SW480 (cell line): ENCODE measurements around the gene TTC34.
A peak's percentile ranks its signal among the peaks of the same experiment; 100 is the strongest.
"Not testable (repeated sequence)": the region's sequence is repeated elsewhere in the genome, so short reads cannot be mapped to it uniquely, and the experiment has no call there.

Source experiments
- DNase-seq: peaks from one replicate; pipeline ENCODE4 v3.0.0-alpha.2; 2016; ENCODE audit warnings: low spot score

The TTC34 gene

DNA sequence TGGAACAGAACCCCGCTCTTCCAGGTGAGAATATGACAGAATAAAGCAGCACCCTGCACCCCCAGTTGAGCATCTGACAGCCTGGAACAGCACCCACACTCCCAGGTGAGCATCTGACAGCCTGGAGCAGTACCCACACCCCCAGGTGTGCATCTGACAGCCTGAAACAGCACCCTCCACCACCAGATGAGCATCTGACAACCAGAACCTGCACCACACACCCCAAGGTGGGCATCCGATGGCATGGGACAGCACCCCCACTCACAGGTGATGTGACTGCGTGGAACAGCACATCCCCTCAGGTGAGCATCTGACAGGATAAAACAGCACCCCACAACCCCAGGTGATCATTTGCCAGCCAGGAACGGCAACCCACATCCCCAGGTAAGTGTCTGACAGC lies 26.2 kb downstream of the TTC34 start:
- not testable (repeated sequence) for DNase-seq

DNA sequence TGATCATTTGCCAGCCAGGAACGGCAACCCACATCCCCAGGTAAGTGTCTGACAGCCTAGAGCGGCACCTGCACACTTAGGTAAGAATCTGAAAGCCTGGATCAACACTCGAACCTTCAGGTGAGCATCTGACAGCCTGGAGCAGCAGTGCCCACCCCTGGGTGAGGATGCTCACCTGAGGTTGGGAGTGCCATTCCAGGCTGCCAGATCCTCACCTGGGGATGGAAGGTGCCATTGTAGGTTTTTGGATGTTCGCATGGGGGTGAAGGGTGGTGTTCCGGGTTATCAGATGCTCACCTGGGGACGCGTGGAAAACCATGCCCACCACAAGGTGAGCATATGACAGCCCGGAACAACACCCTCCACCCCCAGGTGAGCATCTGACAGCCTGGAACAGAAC lies 33.4 kb downstream of the TTC34 start:
- not testable (repeated sequence) for DNase-seq

DNA sequence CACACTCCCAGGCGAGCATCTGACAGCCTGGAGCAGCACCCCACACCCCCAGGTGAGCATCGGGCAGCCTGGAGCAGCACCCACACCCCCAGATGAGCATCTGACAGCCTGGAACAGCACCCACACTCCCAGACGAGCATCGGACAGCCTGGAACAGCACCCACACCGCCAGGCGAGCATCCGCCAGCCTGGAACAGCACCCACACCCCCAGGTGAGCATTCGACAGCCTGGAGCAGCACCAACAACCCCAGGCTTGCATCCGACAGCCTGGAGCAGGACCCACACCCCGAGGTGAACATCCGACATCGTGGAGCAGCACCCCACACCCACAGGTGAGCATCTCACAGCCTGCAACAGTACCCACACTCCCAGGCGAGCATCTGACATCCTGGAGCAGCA lies 42.1 kb downstream of the TTC34 start:
- DNase-seq: not testable (repeated sequence)

DNA sequence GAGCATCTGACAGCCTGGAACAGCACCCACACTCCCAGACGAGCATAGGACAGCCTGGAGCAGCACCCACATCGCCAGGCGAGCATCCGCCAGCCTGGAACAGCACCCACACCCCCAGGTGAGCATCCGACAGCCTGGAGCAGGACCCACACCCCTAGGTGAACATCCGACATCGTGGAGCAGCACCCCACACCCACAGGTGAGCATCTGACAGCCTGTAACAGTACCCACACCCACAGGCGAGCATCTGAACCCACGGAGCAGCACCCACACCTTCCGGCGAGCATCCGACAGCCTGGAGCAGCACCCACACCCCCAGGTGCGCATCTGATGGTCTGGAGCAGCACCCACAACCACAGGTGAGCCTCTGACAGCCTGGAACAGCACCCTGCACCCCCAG lies 44.0 kb downstream of the TTC34 start:
- not testable (repeated sequence) for DNase-seq

DNA sequence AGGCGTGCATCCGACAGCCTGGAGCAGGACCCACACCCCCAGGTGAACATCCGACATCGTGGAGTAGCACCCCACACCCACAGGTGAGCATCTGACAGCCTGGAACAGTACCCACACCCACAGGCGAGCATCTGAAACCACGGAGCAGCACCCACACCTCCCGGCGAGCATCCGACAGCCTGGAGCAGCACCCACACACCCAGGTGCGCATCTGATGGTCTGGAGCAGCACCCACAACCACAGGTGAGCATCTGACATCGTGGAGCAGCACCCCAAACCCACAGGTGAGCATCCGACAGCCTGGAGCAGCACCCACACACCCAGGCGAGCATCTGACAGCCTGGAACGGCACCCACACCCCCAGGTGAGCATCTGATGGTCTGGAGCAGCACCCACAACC lies 46.1 kb downstream of the TTC34 start:
- not testable (repeated sequence) for DNase-seq

DNA sequence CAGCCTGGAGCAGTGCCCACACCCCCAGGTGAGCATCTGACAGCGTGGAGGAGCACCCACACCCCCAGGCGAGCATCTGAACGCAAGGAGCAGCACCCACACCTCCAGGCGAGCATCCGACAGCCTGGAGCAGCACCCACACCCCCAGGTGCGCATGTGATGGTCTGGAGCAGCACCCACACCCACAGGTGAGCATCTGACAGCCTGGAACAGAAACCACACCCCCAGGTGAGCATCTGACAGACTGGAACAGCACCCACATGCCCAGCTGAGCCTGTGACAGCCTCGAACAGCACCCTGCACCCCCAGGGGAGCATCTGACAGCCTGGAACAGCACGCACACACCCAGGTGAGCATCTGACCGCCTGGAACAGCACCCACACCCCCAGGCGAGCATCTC lies 46.9 kb downstream of the TTC34 start:
- not testable (repeated sequence) for DNase-seq

DNA sequence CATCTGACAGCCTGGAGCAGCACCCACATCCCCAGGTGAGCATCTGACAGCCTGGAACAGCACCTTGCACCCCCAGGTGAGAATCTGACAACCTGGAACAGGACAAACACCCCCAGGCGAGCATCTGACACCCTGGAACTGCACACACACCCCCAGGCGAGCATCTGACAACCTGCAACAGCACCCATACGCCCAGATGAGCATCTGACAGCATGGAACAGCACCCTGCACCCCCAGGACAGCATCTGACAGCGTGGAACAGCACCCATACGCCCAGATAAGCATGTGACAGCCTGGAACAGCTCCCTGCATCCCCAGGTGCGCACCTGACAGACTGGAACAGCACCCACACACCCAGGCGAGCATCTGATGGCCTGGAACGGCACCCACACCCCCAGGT lies 49.0 kb downstream of the TTC34 start:
- DNase-seq: not testable (repeated sequence)

DNA sequence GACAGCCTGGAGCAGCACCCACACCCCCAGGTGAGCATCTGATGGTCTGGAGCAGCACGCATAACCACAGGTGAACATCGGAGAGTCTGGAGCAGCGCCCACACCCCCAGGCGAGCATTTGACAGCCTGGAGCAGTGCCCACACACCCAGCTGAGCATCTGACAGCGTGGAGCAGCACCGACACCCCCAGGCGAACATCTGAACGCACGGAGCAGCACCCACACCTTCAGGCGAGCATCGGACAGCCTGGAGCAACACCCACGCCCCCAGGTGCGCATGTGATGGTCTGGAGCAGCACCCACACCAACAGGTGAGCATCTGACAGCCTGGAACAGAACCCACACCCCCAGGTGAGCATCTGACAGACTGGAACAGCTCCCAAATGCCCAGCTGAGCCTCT lies 49.6 kb downstream of the TTC34 start:
- DNase-seq: not testable (repeated sequence)

DNA sequence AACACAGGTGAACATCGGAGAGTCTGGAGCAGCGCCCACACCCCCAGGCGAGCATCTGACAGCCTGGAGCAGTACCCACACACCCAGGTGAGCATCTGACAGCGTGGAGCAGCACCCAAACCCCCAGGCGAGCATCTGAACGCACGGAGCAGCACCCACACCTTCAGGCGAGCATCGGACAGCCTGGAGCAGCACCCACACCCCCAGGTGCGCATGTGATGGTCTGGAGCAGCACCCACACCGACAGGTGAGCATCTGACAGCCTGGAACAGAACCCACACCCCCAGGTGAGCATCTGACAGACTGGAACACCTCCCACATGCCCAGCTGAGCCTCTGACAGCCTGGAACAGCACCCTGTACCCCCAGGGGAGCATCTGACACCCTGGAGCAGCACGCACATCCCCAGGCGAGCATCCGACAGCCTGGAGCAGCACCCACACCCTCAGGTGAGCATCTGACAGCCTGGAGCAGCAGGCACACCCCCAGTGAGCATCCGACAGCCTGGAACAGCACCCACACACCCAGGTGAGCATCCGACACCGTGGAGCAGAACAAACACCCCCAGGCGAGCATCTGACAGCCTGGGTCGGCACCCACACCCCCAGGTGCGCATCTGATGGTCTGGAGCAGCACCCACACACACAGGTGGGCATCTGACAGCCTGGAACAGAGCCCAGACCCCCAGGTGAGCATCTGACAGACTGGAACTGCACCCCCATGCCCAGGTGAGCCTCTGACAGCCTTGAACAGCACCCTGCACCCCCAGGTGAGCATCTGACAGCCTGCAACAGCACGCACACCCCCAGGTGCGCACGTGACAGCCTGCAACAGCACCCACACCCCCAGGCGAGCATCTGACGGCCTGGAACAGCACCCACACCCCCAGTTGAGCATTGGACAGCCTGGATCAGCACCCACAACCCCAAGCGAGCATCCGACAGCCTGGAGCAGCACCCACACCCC lies 50.4 kb downstream of the TTC34 start:
- not testable (repeated sequence) for DNase-seq

DNA sequence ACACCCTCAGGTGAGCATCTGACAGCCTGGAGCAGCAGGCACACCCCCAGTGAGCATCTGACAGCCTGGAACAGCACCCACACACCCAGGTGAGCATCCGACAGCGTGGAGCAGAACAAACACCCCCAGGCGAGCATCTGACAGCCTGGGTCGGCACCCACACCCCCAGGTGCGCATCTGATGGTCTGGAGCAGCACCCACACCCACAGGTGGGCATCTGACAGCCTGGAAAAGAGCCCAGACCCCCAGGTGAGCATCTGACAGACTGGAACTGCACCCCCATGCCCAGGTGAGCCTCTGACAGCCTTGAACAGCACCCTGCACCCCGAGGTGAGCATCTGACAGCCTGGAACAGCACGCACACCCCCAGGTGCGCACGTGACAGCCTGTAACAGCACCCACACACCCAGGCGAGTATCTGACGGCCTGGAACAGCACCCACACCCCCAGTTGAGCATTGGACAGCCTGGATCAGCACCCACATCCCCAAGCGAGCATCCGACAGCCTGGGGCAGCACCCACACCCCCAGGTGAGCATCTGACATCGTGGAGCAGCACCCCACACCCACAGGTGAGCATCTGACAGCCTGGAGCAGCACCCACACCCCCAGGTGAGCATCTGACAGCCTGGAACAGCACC lies 51.3 kb downstream of the TTC34 start:
- DNase-seq: not testable (repeated sequence)

DNA sequence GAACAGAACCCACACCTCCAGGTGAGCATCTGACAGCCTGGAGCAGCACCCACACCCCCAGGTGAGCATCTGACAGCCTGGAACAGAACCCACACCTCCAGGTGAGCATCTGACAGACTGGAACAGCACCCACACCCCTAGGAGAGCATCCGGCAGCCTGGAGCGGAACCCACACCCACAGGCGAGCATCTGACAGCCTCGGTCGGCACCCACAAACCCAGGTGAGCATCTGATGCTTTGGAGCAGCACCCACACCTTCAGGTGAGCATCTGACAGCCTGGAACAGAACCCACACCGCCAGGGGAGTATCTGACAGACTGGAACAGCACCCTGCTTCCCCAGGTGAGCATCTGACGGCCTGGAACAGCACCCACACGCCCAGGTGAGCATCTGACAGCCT lies 52.9 kb downstream of the TTC34 start:
- not testable (repeated sequence) for DNase-seq

DNA sequence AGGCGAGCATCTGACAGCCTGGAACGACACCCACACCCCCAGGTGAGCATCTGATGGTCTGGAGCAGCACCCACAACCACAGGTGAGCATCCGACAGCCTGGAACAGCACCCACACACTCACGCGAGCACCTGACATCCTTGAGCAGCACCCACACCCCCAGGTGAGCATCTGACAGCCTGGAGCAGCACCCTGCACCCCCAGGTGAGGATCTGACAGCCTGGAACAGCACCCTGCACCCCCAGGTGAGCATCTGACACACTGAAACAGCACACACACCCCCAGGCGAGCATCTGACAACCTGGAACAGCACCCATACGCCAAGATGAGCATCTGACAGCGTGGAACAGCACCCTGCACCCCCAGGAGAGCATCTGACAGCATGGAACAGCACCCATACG lies 106.7 kb downstream of the TTC34 start:
- not testable (repeated sequence) for DNase-seq

DNA sequence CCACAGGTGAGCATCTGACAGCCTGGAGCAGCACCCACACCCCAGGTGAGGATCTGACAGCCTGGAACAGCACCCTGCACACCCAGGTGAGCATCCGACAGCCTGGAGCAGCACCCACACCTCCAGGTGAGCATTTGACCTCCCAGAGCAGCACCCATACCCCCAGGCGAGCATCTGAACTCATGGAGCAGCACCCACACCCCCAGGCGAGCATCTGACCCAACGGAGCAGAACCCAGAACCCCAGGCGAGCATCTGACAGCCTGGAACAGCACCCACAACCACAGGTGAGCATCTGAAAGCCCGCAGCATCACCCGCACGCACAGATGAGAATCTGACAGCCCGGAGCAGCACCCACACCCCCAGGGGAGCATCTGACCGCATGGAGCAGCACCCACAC lies 111.3 kb downstream of the TTC34 start:
- not testable (repeated sequence) for DNase-seq

DNA sequence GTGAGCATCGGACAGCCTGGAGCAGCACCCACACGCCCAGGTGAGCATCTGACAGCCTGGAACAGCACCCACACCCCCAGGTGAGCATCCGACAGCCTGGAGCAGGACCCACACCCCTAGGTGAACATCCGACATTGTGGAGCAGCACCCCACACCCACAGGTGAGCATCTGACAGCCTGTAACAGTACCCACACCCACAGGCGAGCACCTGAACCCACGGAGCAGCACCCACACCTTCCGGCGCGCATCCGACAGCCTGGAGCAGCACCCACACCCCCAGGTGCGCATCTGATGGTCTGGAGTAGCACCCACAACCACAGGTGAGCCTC lies 113.2 kb downstream of the TTC34 start:
- not testable (repeated sequence) for DNase-seq

DNA sequence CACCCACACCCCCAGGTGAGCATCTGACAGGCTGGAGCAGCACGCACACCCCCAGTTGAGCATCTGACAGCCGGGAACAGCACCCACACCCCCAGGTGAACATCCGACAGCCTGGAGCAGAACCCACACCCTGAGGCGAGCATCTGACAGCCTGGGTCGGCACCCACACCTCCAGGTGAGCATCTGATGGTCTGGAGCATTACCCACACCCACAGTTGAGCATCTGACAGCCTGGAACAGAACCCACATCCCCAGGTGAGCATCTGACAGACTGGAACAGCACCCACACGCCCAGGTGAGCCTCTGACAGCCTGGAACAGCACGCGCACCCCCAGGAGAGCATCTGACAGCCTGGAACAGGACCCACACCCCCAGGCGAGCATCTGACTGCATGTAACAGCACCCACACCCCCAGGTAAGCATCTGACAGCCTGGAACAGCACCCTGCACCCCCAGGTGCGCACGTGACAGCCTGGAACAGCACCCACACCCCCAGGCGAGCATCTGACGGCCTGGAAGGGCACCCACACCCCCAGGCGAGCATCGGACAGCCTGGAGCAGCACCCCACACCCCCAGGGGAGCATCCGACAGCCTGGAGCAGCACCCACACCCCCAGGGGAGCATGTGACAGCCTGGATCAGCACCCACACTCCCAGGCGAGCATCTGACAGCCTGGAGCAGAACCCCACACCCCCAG lies 113.7 kb downstream of the TTC34 start:
- DNase-seq: not testable (repeated sequence)

DNA sequence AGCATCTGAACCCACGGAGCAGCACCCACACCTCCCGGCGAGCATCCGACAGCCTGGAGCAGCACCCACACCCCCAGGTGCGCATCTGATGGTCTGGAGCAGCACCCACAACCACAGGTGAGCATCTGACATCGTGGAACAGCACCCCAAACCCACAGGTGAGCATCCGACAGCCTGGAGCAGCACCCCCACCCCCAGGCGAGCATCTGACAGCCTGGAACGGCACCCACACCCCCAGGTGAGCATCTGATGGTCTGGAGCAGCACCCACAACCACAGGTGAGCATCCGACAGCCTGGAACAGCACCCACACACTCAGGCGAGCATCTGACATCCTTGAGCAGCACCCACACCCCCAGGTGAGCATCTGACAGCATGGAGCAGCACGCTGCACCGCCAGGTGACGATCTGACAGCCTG lies 114.3 kb downstream of the TTC34 start:
- not testable (repeated sequence) for DNase-seq

DNA sequence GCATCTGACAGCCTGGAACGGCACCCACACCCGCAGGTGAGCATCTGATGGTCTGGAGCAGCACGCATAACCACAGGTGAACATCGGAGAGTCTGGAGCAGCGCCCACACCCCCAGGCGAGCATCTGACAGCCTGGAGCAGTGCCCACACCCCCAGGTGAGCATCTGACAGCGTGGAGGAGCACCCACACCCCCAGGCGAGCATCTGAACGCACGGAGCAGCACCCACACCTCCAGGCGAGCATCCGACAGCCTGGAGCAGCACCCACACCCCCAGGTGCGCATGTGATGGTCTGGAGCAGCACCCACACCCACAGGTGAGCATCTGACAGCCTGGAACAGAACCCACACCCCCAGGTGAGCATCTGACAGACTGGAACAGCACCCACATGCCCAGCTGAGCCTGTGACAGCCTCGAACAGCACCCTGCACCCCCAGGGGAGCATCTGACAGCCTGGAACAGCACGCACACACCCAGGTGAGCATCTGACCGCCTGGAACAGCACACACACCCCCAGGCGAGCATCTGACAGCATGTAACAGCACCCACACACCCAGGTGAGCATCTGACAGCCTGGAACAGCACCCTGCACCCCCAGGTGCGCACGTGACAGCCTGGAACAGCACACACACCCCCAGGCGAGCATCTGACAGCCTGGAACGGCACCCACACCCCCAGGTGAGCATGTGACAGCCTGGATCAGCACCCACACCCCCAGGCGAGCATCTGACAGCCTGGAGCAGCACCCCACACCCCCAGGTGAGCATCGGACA lies 115.2 kb downstream of the TTC34 start:
- DNase-seq: not testable (repeated sequence)

DNA sequence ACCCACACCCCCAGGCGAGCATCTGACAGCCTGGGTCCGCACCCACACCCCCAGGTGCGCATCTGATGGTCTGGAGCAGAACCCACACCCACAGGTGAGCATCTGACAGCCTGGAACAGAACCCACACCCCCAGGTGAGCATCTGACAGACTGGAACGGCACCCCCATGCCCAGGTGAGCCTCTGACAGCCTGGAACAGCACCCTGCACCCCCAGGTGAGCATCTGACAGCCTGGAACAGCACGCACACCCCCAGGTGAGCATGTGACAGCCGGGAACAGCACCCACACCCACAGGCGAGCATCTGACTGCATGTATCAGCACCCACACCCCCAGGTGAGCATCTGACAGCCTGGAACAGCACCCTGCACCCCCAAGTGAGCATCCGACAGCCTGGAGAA lies 115.8 kb downstream of the TTC34 start:
- DNase-seq: not testable (repeated sequence)

DNA sequence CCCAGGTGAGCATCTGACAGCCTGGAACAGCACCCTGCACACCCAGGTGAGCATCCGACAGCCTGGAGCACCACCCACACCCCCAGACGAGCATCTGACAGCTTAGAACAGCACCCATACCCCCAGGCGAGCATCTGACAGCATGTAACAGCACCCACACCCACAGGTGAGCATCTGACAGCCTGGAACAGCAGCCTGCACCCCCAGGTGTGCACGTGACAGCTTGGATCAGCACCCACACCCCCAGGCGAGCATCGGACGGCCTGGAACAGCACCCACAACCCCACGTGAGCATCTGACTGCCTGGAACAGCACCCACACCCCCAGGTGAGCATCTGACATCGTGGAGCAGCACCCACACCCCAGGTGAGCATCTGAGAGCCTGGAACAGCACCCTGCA lies 116.6 kb downstream of the TTC34 start:
- not testable (repeated sequence) for DNase-seq

DNA sequence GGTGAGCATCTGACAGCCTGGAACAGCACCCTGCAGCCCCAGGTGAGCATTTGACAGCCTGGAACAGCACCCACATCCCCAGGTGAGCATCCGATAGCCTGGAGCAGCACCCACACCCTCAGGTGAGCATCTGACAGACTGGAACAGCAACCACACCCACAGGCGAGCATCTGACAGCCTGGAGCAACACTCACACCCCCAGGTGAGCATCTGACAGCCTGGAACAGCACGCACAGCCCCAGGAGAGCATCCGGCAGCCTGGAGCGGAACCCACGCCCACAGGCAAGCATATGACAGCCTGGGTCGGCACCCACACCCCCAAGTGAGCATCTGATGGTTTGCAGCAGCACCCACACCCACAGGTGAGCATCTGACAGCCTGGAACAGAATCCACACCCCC lies 117.5 kb downstream of the TTC34 start:
- DNase-seq: peak; percentile 9

DNA sequence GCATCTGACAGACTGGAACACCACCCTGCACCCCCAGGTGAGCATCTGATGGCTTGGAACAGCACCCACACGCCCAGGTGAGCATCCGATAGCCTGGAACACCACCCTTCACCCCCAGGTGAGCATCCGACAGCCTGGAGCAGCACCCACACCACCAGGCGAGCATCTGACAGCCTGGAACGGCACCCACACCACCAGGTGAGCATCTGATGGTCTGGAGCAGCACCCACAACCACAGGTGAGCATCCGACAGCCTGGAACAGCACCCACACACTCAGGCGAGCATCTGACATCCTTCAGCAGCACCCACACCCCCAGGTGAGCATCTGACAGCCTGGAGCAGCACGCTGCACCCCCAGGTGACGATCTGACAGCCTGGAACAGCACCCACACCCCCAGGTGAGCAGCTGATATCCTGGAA lies 118.2 kb downstream of the TTC34 start:
- DNase-seq: not testable (repeated sequence)

DNA sequence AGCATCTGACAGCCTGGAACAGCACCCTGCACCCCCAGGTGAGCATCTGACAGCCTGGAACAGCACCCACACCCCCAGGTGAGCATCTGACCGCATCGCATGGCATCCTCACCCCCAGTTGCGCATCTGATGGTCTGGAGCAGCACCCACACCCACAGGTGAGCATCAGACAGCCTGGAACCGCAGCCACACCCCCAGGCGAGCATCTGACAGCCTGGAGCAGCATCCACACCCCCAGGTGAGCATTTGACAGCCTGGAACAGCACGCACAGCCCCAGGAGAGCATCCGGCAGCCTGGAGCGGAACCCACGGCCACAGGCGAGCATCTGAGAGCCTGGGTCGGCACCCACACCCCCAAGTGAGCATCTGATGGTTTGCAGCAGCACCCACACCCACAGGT lies 118.6 kb downstream of the TTC34 start:
- not testable (repeated sequence) for DNase-seq
